Measurements from ENCODE around the gene SPATA46. TPM values are rescaled to one million over a fixed set of nuclear protein-coding genes. Genes with fewer than 3 reads are reported as not detected.

The SPATA46 gene
- total and polyA plus RNA-seq, 2 experiments from 2014 or later = not detected

GRCh38 chr1:162383091-162383490 lies 6.4 kb upstream of the SPATA46 start:
- DNase-seq (ENCODE audit: low spot score) = no peak
- WGBS (ENCODE audit: low lambda C conversion rate, missing lambda C conversion rate) = 92% methylated on average over 6 of the region's 6 CpGs
- Histone ChIP-seq H3K4me2 (no peak overlapping the region), H3K9me3 (ENCODE audit: low read depth) (no peaks in the 10 kb centered on the region), H3K9me2 (replicated peaks; ENCODE audit: insufficient read depth) (no peaks in the 10 kb centered on the region), H2AFZ (no peak overlapping the region), H3K27ac (no peak overlapping the region), H3K36me3 (replicated peaks; ENCODE audit: insufficient read depth, low read depth) (no peaks in the 10 kb centered on the region), H3K4me3 (no peak overlapping the region), H3K79me2 (no peaks in the 10 kb centered on the region), H3K4me1 (ENCODE audit: insufficient read depth) (peaks cover 14% of the 10 kb centered on the region), H3K27me3 (no peaks in the 10 kb centered on the region), H4K20me1 (ENCODE audit: insufficient read depth, poor library complexity, severe bottlenecking) (no peaks in the 10 kb centered on the region)
- TF ChIP-seq, protein P1, sequence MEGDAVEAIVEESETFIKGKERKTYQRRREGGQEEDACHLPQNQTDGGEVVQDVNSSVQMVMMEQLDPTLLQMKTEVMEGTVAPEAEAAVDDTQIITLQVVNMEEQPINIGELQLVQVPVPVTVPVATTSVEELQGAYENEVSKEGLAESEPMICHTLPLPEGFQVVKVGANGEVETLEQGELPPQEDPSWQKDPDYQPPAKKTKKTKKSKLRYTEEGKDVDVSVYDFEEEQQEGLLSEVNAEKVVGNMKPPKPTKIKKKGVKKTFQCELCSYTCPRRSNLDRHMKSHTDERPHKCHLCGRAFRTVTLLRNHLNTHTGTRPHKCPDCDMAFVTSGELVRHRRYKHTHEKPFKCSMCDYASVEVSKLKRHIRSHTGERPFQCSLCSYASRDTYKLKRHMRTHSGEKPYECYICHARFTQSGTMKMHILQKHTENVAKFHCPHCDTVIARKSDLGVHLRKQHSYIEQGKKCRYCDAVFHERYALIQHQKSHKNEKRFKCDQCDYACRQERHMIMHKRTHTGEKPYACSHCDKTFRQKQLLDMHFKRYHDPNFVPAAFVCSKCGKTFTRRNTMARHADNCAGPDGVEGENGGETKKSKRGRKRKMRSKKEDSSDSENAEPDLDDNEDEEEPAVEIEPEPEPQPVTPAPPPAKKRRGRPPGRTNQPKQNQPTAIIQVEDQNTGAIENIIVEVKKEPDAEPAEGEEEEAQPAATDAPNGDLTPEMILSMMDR (IDR thresholded peaks at IDR 0.05; ENCODE audit: poor library complexity) = no peak
- TF ChIP-seq EZH2phosphoT487 (IDR thresholded peaks at IDR 0.05; ENCODE audit: low read depth, severe bottlenecking, unreplicated experiment) = no peak
- no peak for TF ChIP-seq EZH2 (IDR thresholded peaks at IDR 0.05; ENCODE audit: borderline replicate concordance)

- Histone ChIP-seq H3K27ac (peak overlapping the region; percentile 98), H3K36me3 (replicated peaks; ENCODE audit: insufficient read depth, low read depth) (no peaks in the 10 kb centered on the region), H2AFZ (no peak overlapping the region), H4K20me1 (ENCODE audit: insufficient read depth, poor library complexity, severe bottlenecking) (no peaks in the 10 kb centered on the region), H3K79me2 (no peaks in the 10 kb centered on the region), H3K9me2 (replicated peaks; ENCODE audit: insufficient read depth) (no peaks in the 10 kb centered on the region), H3K4me3 (no peak overlapping the region), H3K4me1 (ENCODE audit: insufficient read depth) (peaks cover 14% of the 10 kb centered on the region), H3K9me3 (ENCODE audit: low read depth) (no peaks in the 10 kb centered on the region), H3K4me2 (peak overlapping the region; percentile 53), H3K27me3 (no peaks in the 10 kb centered on the region)
- WGBS (ENCODE audit: low lambda C conversion rate, missing lambda C conversion rate) = 85% methylated on average over 13 of the region's 13 CpGs
- TF ChIP-seq, protein P1 (IDR thresholded peaks at IDR 0.05; ENCODE audit: poor library complexity) = no peak
- TF ChIP-seq EZH2phosphoT487 (IDR thresholded peaks at IDR 0.05; ENCODE audit: low read depth, severe bottlenecking, unreplicated experiment) = no peak
- no peak for TF ChIP-seq EZH2 (IDR thresholded peaks at IDR 0.05; ENCODE audit: borderline replicate concordance)
- no peak for DNase-seq (ENCODE audit: low spot score)
Measured at GRCh38 chr1:162381941-162382750, 5.5 kb upstream of the SPATA46 start.

GRCh38 chr1:162381383-162381782 lies 4.7 kb upstream of the SPATA46 start, which contains the start of gene C1orf226:
C1orf226 (plus strand) TSS chr1:162381728; CDS start chr1:162381902, 174 bp downstream.
- Histone ChIP-seq H3K9me3 (ENCODE audit: low read depth) (no peaks in the 10 kb centered on the region), H2AFZ (no peak within 1 kb of the TSS), H3K36me3 (replicated peaks; ENCODE audit: insufficient read depth, low read depth) (no peaks in the 10 kb centered on the region), H3K9me2 (replicated peaks; ENCODE audit: insufficient read depth) (no peaks in the 10 kb centered on the region), H3K79me2 (no peaks in the 10 kb centered on the region), H3K4me2 (peak within 1 kb of the TSS; percentile 53), H4K20me1 (ENCODE audit: insufficient read depth, poor library complexity, severe bottlenecking) (no peaks in the 10 kb centered on the region), H3K4me3 (no peak within 1 kb of the TSS), H3K27me3 (no peaks in the 10 kb centered on the region), H3K4me1 (ENCODE audit: insufficient read depth) (peaks cover 14% of the 10 kb centered on the region), H3K27ac (peak within 1 kb of the TSS; percentile 98)
- DNase-seq (ENCODE audit: low spot score) = peak; percentile 76
- no peak for TF ChIP-seq EZH2phosphoT487 (IDR thresholded peaks at IDR 0.05; ENCODE audit: low read depth, severe bottlenecking, unreplicated experiment)
- TF ChIP-seq, protein P1 (IDR thresholded peaks at IDR 0.05; ENCODE audit: poor library complexity) = no peak
- TF ChIP-seq EZH2 (IDR thresholded peaks at IDR 0.05; ENCODE audit: borderline replicate concordance) = no peak
- 83% methylated on average over 3 of the region's 3 CpGs for WGBS (ENCODE audit: low lambda C conversion rate, missing lambda C conversion rate)

All from hepatocyte (in vitro differentiated cells).